ENCODE results near the gene SRRM3.
"Not testable (repeated sequence)": the region's sequence is repeated elsewhere in the genome, so short reads cannot be mapped to it uniquely, and the experiment has no call there.

The SRRM3 gene

GRCh38 chr7:76201732-76202665 lies at the start of gene SRRM3:
Gene SRRM3, plus strand, starts transcription at chr7:76201896. Its CDS starts 33,171 bp downstream, at chr7:76235067.
- Histone ChIP-seq H3K36me3 (ENCODE audit: control insufficient read depth, insufficient read depth, low read length) (no peaks in the 10 kb centered on the region), H3K9ac (ENCODE audit: low read depth, low read length) (no peak within 1 kb of the TSS), H3K4me1 (ENCODE audit: control insufficient read depth, insufficient read depth, low read length) (peaks cover 12% of the 10 kb centered on the region), H3K27me3 (ENCODE audit: control insufficient read depth, insufficient read depth, low read length) (no peaks in the 10 kb centered on the region), H3K4me3 (ENCODE audit: low read depth, low read length) (peak within 1 kb of the TSS; percentile 62), H3K27ac (ENCODE audit: low read depth, low read length) (no peak within 1 kb of the TSS), H3K9me3 (ENCODE audit: control insufficient read depth, insufficient read depth, low read length) (no peaks in the 10 kb centered on the region)

- Histone ChIP-seq H3K27me3 (ENCODE audit: control insufficient read depth, insufficient read depth, low read length) (no peaks in the 10 kb centered on the region), H3K9me3 (ENCODE audit: control insufficient read depth, insufficient read depth, low read length) (no peaks in the 10 kb centered on the region), H3K9ac (ENCODE audit: low read depth, low read length) (no peak overlapping the region), H3K27ac (ENCODE audit: low read depth, low read length) (no peak overlapping the region), H3K4me3 (ENCODE audit: low read depth, low read length) (no peak overlapping the region), H3K4me1 (ENCODE audit: control insufficient read depth, insufficient read depth, low read length) (no peaks in the 10 kb centered on the region), H3K36me3 (ENCODE audit: control insufficient read depth, insufficient read depth, low read length) (no peaks in the 10 kb centered on the region)
Observed at GRCh38 chr7:76151932-76152331, 49.8 kb upstream of the SRRM3 start.

- not testable (repeated sequence) for H3K27ac ChIP-seq (ENCODE audit: low read depth, low read length); H3K4me1 ChIP-seq (ENCODE audit: control insufficient read depth, insufficient read depth, low read length); H3K36me3 ChIP-seq (ENCODE audit: control insufficient read depth, insufficient read depth, low read length); H3K27me3 ChIP-seq (ENCODE audit: control insufficient read depth, insufficient read depth, low read length); H3K9ac ChIP-seq (ENCODE audit: low read depth, low read length); H3K9me3 ChIP-seq (ENCODE audit: control insufficient read depth, insufficient read depth, low read length); H3K4me3 ChIP-seq (ENCODE audit: low read depth, low read length)
Observed at GRCh38 chr7:76153571-76154230, 48.0 kb upstream of the SRRM3 start.

GRCh38 chr7:76155938-76156337 lies 45.8 kb upstream of the SRRM3 start:
- no peaks in the 10 kb centered on the region for H3K9me3 ChIP-seq (ENCODE audit: control insufficient read depth, insufficient read depth, low read length)
- H3K4me3 ChIP-seq (ENCODE audit: low read depth, low read length): no peak overlapping the region
- no peaks in the 10 kb centered on the region for H3K4me1 ChIP-seq (ENCODE audit: control insufficient read depth, insufficient read depth, low read length)
- H3K36me3 ChIP-seq (ENCODE audit: control insufficient read depth, insufficient read depth, low read length): no peaks in the 10 kb centered on the region; the same call in 1 of the 2 replicates
- H3K9ac ChIP-seq (ENCODE audit: low read depth, low read length): no peak overlapping the region
- H3K27ac ChIP-seq (ENCODE audit: low read depth, low read length): no peak overlapping the region
- no peaks in the 10 kb centered on the region for H3K27me3 ChIP-seq (ENCODE audit: control insufficient read depth, insufficient read depth, low read length)

GRCh38 chr7:76156992-76157685 lies 44.6 kb upstream of the SRRM3 start:
- not testable (repeated sequence) for H3K4me3 ChIP-seq (ENCODE audit: low read depth, low read length); H3K9ac ChIP-seq (ENCODE audit: low read depth, low read length); H3K4me1 ChIP-seq (ENCODE audit: control insufficient read depth, insufficient read depth, low read length); H3K27ac ChIP-seq (ENCODE audit: low read depth, low read length); H3K27me3 ChIP-seq (ENCODE audit: control insufficient read depth, insufficient read depth, low read length); H3K9me3 ChIP-seq (ENCODE audit: control insufficient read depth, insufficient read depth, low read length); H3K36me3 ChIP-seq (ENCODE audit: control insufficient read depth, insufficient read depth, low read length)

GRCh38 chr7:76158416-76158815 lies 43.3 kb upstream of the SRRM3 start:
- H3K4me3 ChIP-seq (ENCODE audit: low read depth, low read length); H3K27ac ChIP-seq (ENCODE audit: low read depth, low read length); H3K9me3 ChIP-seq (ENCODE audit: control insufficient read depth, insufficient read depth, low read length); H3K9ac ChIP-seq (ENCODE audit: low read depth, low read length); H3K4me1 ChIP-seq (ENCODE audit: control insufficient read depth, insufficient read depth, low read length); H3K36me3 ChIP-seq (ENCODE audit: control insufficient read depth, insufficient read depth, low read length); H3K27me3 ChIP-seq (ENCODE audit: control insufficient read depth, insufficient read depth, low read length): not testable (repeated sequence)

GRCh38 chr7:76162416-76163170 lies 39.1 kb upstream of the SRRM3 start:
- H3K27me3 ChIP-seq (ENCODE audit: control insufficient read depth, insufficient read depth, low read length); H3K36me3 ChIP-seq (ENCODE audit: control insufficient read depth, insufficient read depth, low read length); H3K9me3 ChIP-seq (ENCODE audit: control insufficient read depth, insufficient read depth, low read length): not testable (repeated sequence)
- Histone ChIP-seq H3K9ac (ENCODE audit: low read depth, low read length) (peak overlapping the region; percentile 63; the same call in 1 of the 2 replicates), H3K4me3 (ENCODE audit: low read depth, low read length) (peak overlapping the region; percentile 50), H3K4me1 (ENCODE audit: control insufficient read depth, insufficient read depth, low read length) (peaks cover 29% of the 10 kb centered on the region), H3K27ac (ENCODE audit: low read depth, low read length) (peak overlapping the region; percentile 99)

- not testable (repeated sequence) for H3K27me3 ChIP-seq (ENCODE audit: control insufficient read depth, insufficient read depth, low read length); H3K9me3 ChIP-seq (ENCODE audit: control insufficient read depth, insufficient read depth, low read length); H3K36me3 ChIP-seq (ENCODE audit: control insufficient read depth, insufficient read depth, low read length)
- Histone ChIP-seq H3K4me3 (ENCODE audit: low read depth, low read length) (peak overlapping the region; percentile 13; the same call in 1 of the 2 replicates), H3K4me1 (ENCODE audit: control insufficient read depth, insufficient read depth, low read length) (peaks cover 29% of the 10 kb centered on the region), H3K9ac (ENCODE audit: low read depth, low read length) (peak overlapping the region; percentile 73), H3K27ac (ENCODE audit: low read depth, low read length) (peak overlapping the region; percentile 99)
Observed at GRCh38 chr7:76163812-76164211, 37.9 kb upstream of the SRRM3 start.

- Histone ChIP-seq H3K9ac (ENCODE audit: low read depth, low read length) (peak overlapping the region; percentile 41; the same call in 1 of the 2 replicates), H3K27me3 (ENCODE audit: control insufficient read depth, insufficient read depth, low read length) (no peaks in the 10 kb centered on the region), H3K4me1 (ENCODE audit: control insufficient read depth, insufficient read depth, low read length) (peaks cover 29% of the 10 kb centered on the region), H3K27ac (ENCODE audit: low read depth, low read length) (peak overlapping the region; percentile 99), H3K36me3 (ENCODE audit: control insufficient read depth, insufficient read depth, low read length) (no peaks in the 10 kb centered on the region), H3K4me3 (ENCODE audit: low read depth, low read length) (no peak overlapping the region), H3K9me3 (ENCODE audit: control insufficient read depth, insufficient read depth, low read length) (no peaks in the 10 kb centered on the region)
Observed at GRCh38 chr7:76165106-76165972, 36.4 kb upstream of the SRRM3 start.

- Histone ChIP-seq H3K9me3 (ENCODE audit: control insufficient read depth, insufficient read depth, low read length) (no peaks in the 10 kb centered on the region), H3K4me3 (ENCODE audit: low read depth, low read length) (no peak overlapping the region), H3K4me1 (ENCODE audit: control insufficient read depth, insufficient read depth, low read length) (peaks cover 29% of the 10 kb centered on the region), H3K36me3 (ENCODE audit: control insufficient read depth, insufficient read depth, low read length) (no peaks in the 10 kb centered on the region), H3K27me3 (ENCODE audit: control insufficient read depth, insufficient read depth, low read length) (no peaks in the 10 kb centered on the region), H3K27ac (ENCODE audit: low read depth, low read length) (peak overlapping the region; percentile 99), H3K9ac (ENCODE audit: low read depth, low read length) (peak overlapping the region; percentile 35; the same call in 1 of the 2 replicates)
Observed at GRCh38 chr7:76165973-76166403, 35.7 kb upstream of the SRRM3 start.
